ENCODE results near the gene AKAP13.

DNA sequence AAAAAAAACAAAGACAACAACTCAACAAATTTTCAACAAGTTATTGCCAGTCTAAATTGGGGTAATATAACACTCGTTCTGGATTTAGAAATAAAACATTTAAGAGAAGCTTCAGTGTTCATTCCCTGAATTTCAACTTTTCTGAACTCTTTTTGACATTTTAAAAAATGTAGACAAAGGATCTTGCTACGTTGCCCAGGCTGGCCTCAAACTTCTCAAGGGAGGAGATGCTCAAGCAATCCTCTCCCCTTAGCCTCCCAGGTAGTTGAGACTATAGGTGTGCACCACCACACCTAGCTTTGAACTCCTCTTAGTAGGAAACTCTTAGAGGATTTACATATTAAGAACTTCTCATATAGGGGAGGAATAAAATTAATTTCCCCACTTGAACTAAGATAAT lies 91.9 kb downstream of the AKAP13 start:
- TF ChIP-seq, protein P1, sequence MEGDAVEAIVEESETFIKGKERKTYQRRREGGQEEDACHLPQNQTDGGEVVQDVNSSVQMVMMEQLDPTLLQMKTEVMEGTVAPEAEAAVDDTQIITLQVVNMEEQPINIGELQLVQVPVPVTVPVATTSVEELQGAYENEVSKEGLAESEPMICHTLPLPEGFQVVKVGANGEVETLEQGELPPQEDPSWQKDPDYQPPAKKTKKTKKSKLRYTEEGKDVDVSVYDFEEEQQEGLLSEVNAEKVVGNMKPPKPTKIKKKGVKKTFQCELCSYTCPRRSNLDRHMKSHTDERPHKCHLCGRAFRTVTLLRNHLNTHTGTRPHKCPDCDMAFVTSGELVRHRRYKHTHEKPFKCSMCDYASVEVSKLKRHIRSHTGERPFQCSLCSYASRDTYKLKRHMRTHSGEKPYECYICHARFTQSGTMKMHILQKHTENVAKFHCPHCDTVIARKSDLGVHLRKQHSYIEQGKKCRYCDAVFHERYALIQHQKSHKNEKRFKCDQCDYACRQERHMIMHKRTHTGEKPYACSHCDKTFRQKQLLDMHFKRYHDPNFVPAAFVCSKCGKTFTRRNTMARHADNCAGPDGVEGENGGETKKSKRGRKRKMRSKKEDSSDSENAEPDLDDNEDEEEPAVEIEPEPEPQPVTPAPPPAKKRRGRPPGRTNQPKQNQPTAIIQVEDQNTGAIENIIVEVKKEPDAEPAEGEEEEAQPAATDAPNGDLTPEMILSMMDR (conservative IDR thresholded peaks at IDR 0.05; ENCODE audit: low read depth, low read length), result no peak
- TF ChIP-seq EZH2 (IDR thresholded peaks at IDR 0.05; ENCODE audit: borderline replicate concordance, low read depth, low read length, poor library complexity, severe bottlenecking), result no peak

Data from A673 (cell line).